Left cardiac atrium (tissue), 4 donors: ENCODE measurements around the gene STX7. TPM values are rescaled to one million over a fixed set of nuclear protein-coding genes. Genes with fewer than 3 reads are reported as not detected.
A peak's percentile ranks its signal among the peaks of the same experiment; 100 is the strongest.
"Not testable (repeated sequence)": the region's sequence is repeated elsewhere in the genome, so short reads cannot be mapped to it uniquely, and the experiment has no call there.

Experiments
- ATAC-seq, 2 donors: fragments of 200-7000 bp; cut with Tn5 transposase; one replicate each; pipeline ENCODE4 v1.9.1; 2020; ENCODE audit warnings: mild to moderate bottlenecking in 2 of 2, moderate library complexity in 2 of 2
- DNase-seq: peaks from one replicate; pipeline ENCODE4 v3.0.0-alpha.2; 2020
- intact Hi-C, 2 donors: fragments of 100-400 bp; cut with DNase I; formaldehyde crosslinking; loops; one replicate each; pipeline versions ENCODE4 v1.14.1 to v1.15.1; 2022 to 2023
- long read RNA-seq: library from polyadenylated mRNA; unstranded; transcript quantifications from one replicate; pipeline ENCODE4 v2.0.0, GENCODE V29; 2021
- total RNA-seq, 2 donors: library from RNA; stranded (reverse); fragmentation: NEBNext Ultra II Directional; extraction: Animal tissue kit (Norgen Biotek cat#: 25700); gene quantifications; one replicate each; pipeline ENCODE4 v1.2.1, GENCODE V29; 2021
- donor health status: DM: no; HTN: yes; CAD: no.
- donor health status: DM: no; HTN: yes; CAD: no; lungs with severe emphysema.
- donor health status: DM: yes; HTN: yes; CAD: no.
- donor health status: Dilated cardiomyopathy.

Gene STX7
- 10 to 100 TPM; 46.4 to 53.0 TPM for total RNA-seq
- long read RNA-seq, full-length matches to known transcripts = 54 of 60 reads
- long read RNA-seq, partial matches to known transcripts = 0 of 60 reads
- long read RNA-seq, other reads (novel, unspliced or antisense) = 6 of 60 reads

- intact Hi-C loops = no loop called here
- ATAC-seq = peak; percentile 98 to 99
- DNase-seq = peak; percentile 92
Measured at GRCh38 chr6:132512638-132513632, at the start of gene STX7. Gene STX7, minus strand, starts transcription at chr6:132513116. Its CDS starts 9,586 bp downstream, at chr6:132503530.

- ATAC-seq, DNase-seq, intact Hi-C loops: not testable (repeated sequence)
Measured at GRCh38 chr6:132560087-132560486, 47.2 kb upstream of the STX7 start.

GRCh38 chr6:132552372-132552771 is 39.5 kb upstream of the STX7 start, which contains the start of gene TAAR8:
Gene TAAR8, plus strand, starts transcription at chr6:132552672. Its CDS starts 21 bp downstream, at chr6:132552693.
- DNase-seq = no peak
- intact Hi-C loops = no loop called here
- no peak for ATAC-seq

- intact Hi-C loops = no loop called here
- DNase-seq = no peak
- ATAC-seq = no peak
Measured at GRCh38 chr6:132551214-132551613, 38.3 kb upstream of the STX7 start.

- DNase-seq = no peak
- intact Hi-C loops = no loop called here
- ATAC-seq = no peak
Measured at GRCh38 chr6:132548746-132549463, 36.0 kb upstream of the STX7 start.

GRCh38 chr6:132544826-132545225 is 31.9 kb upstream of the STX7 start:
- no peak for DNase-seq
- no peak for ATAC-seq
- intact Hi-C loops = no loop called here

GRCh38 chr6:132537977-132538376 is 25.1 kb upstream of the STX7 start, which contains the start of gene TAAR9:
Gene TAAR9, plus strand, starts transcription at chr6:132538277. Its CDS starts 13 bp downstream, at chr6:132538290.
- ATAC-seq (no peak), DNase-seq (no peak)
- intact Hi-C loops = loop anchor here (10.0 kb wide), 2 partner anchors 227 to 1017 kb away; no protein-coding TSS in a partner anchor

GRCh38 chr6:132537145-132537544 is 24.2 kb upstream of the STX7 start:
- DNase-seq (no peak), ATAC-seq (no peak)
- intact Hi-C loops = loop anchor here (10.0 kb wide), 2 partner anchors 228 to 1018 kb away; no protein-coding TSS in a partner anchor

- ATAC-seq, DNase-seq: not testable (repeated sequence)
- intact Hi-C loops = loop anchor here (10.0 kb wide), 2 partner anchors 230 to 1020 kb away; no protein-coding TSS in a partner anchor
Measured at GRCh38 chr6:132534546-132534945, 21.6 kb upstream of the STX7 start.

- ATAC-seq = peak; percentile 64 to 72
- peak; percentile 48 for DNase-seq
- intact Hi-C loops = loop anchor here (10.0 kb wide), 2 partner anchors 234 to 1024 kb away; no protein-coding TSS in a partner anchor
Measured at GRCh38 chr6:132530293-132530974, 17.5 kb upstream of the STX7 start.

- ATAC-seq = no peak
- intact Hi-C loops = loop anchor here in 1 of 2 donors (10.0 kb wide), 1 partner anchor 247 kb away; no protein-coding TSS in a partner anchor
- no peak for DNase-seq
Measured at GRCh38 chr6:132527791-132528190, 14.9 kb upstream of the STX7 start.

- DNase-seq = no peak
- ATAC-seq = no peak
- intact Hi-C loops = loop anchor here in 1 of 2 donors (10.0 kb wide), 1 partner anchor 248 kb away; no protein-coding TSS in a partner anchor
Measured at GRCh38 chr6:132526461-132526860, 13.5 kb upstream of the STX7 start.

GRCh38 chr6:132525866-132526265 is 12.9 kb upstream of the STX7 start:
- intact Hi-C loops = loop anchor here in 1 of 2 donors (10.0 kb wide), 1 partner anchor 249 kb away; no protein-coding TSS in a partner anchor
- DNase-seq = no peak
- no peak for ATAC-seq

GRCh38 chr6:132524646-132525045 is 11.7 kb upstream of the STX7 start:
- intact Hi-C loops = loop anchor here in 1 of 2 donors (10.0 kb wide), 1 partner anchor 250 kb away; no protein-coding TSS in a partner anchor
- ATAC-seq = no peak
- no peak for DNase-seq

GRCh38 chr6:132520953-132521352 is 8.0 kb upstream of the STX7 start:
- intact Hi-C loops = loop anchor here in 1 of 2 donors (10.0 kb wide), 1 partner anchor 254 kb away; no protein-coding TSS in a partner anchor
- no peak for ATAC-seq
- no peak for DNase-seq

- intact Hi-C loops = no loop called here
- ATAC-seq = no peak
- no peak for DNase-seq
Measured at GRCh38 chr6:132515386-132515785, 2.5 kb upstream of the STX7 start.

GRCh38 chr6:132513831-132514545 is 1.1 kb upstream of the STX7 start:
- intact Hi-C loops = no loop called here
- ATAC-seq (no peak), DNase-seq (no peak)

GRCh38 chr6:132512342-132512637 is 626 bp downstream of the STX7 start:
- DNase-seq (no peak), ATAC-seq (no peak)
- intact Hi-C loops = no loop called here
